ENCODE data around the gene LIN9. TPM values are rescaled to one million over a fixed set of nuclear protein-coding genes. Genes with fewer than 3 reads are reported as not detected.

The LIN9 gene
- total and polyA plus RNA-seq, 10 of the 15 experiments (the other 5 are each of a cell fraction or from before 2014, with no cell fraction given): 5.9 to 13.5 (median 8.3) TPM

- H3K36me3 ChIP-seq (ENCODE audit: control insufficient read depth in 2 of 2, insufficient read depth in 2 of 2, low read length in 1 of 2): no peaks in the 10 kb centered on the region
- H3K9me3 ChIP-seq (replicated peaks; ENCODE audit: control insufficient read depth, insufficient read depth, low read length): no peaks in the 10 kb centered on the region; the same call in 2 of the 3 replicates
- ChIA-PET RAD21 (ENCODE audit: unreplicated experiment) (no interaction called here), SMC1A (ENCODE audit: uncharacterized antibody, unreplicated experiment) (no interaction called here), CTCF (interaction anchor here (0.9 to 2.0 kb wide), 2 partner anchors 9 to 15 kb away, joined by 3 to 5 read pairs; no protein-coding TSS in a partner anchor), POLR2A (no interaction called here)
- DNase-seq (ENCODE audit: low read depth, low spot score) (no peak), ATAC-seq (no peak), FAIRE-seq (no peak)
- intact Hi-C loops (cut with micrococcal nuclease; ENCODE audit: unreplicated experiment) (no loop called here), in situ Hi-C loops (cut with MboI) (no loop called here)
- no peaks in the 10 kb centered on the region for H3K79me2 ChIP-seq (ENCODE audit: control insufficient read depth, insufficient read depth, low read length)
- H2AFZ ChIP-seq (ENCODE audit: control insufficient read depth, low read depth, low read length): no peak overlapping the region
- no peak overlapping the region for H3K27ac ChIP-seq (ENCODE audit: control insufficient read depth, insufficient read depth)
- BruUV-seq (replicated peaks): no TSS peak
- no peak overlapping the region for H3K4me3 ChIP-seq
- TF ChIP-seq, protein P1, sequence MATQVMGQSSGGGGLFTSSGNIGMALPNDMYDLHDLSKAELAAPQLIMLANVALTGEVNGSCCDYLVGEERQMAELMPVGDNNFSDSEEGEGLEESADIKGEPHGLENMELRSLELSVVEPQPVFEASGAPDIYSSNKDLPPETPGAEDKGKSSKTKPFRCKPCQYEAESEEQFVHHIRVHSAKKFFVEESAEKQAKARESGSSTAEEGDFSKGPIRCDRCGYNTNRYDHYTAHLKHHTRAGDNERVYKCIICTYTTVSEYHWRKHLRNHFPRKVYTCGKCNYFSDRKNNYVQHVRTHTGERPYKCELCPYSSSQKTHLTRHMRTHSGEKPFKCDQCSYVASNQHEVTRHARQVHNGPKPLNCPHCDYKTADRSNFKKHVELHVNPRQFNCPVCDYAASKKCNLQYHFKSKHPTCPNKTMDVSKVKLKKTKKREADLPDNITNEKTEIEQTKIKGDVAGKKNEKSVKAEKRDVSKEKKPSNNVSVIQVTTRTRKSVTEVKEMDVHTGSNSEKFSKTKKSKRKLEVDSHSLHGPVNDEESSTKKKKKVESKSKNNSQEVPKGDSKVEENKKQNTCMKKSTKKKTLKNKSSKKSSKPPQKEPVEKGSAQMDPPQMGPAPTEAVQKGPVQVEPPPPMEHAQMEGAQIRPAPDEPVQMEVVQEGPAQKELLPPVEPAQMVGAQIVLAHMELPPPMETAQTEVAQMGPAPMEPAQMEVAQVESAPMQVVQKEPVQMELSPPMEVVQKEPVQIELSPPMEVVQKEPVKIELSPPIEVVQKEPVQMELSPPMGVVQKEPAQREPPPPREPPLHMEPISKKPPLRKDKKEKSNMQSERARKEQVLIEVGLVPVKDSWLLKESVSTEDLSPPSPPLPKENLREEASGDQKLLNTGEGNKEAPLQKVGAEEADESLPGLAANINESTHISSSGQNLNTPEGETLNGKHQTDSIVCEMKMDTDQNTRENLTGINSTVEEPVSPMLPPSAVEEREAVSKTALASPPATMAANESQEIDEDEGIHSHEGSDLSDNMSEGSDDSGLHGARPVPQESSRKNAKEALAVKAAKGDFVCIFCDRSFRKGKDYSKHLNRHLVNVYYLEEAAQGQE (IDR thresholded peaks at IDR 0.05; ENCODE audit: low read depth, low read length): no peak
- TF ChIP-seq, protein P2, sequence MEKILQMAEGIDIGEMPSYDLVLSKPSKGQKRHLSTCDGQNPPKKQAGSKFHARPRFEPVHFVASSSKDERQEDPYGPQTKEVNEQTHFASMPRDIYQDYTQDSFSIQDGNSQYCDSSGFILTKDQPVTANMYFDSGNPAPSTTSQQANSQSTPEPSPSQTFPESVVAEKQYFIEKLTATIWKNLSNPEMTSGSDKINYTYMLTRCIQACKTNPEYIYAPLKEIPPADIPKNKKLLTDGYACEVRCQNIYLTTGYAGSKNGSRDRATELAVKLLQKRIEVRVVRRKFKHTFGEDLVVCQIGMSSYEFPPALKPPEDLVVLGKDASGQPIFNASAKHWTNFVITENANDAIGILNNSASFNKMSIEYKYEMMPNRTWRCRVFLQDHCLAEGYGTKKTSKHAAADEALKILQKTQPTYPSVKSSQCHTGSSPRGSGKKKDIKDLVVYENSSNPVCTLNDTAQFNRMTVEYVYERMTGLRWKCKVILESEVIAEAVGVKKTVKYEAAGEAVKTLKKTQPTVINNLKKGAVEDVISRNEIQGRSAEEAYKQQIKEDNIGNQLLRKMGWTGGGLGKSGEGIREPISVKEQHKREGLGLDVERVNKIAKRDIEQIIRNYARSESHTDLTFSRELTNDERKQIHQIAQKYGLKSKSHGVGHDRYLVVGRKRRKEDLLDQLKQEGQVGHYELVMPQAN (conservative IDR thresholded peaks at IDR 0.05): no peak
- no peak for TF ChIP-seq NFYB (IDR thresholded peaks at IDR 0.05; ENCODE audit: insufficient read depth, low read depth, low read length)
- TF ChIP-seq, protein P3, sequence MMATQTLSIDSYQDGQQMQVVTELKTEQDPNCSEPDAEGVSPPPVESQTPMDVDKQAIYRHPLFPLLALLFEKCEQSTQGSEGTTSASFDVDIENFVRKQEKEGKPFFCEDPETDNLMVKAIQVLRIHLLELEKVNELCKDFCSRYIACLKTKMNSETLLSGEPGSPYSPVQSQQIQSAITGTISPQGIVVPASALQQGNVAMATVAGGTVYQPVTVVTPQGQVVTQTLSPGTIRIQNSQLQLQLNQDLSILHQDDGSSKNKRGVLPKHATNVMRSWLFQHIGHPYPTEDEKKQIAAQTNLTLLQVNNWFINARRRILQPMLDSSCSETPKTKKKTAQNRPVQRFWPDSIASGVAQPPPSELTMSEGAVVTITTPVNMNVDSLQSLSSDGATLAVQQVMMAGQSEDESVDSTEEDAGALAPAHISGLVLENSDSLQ (IDR thresholded peaks at IDR 0.05): no peak
- no peak for TF ChIP-seq MTA3 (IDR thresholded peaks at IDR 0.05; ENCODE audit: borderline replicate concordance, low read length)
- no peak for TF ChIP-seq IKZF1 (conservative IDR thresholded peaks at IDR 0.05)
- TF ChIP-seq, protein P4, sequence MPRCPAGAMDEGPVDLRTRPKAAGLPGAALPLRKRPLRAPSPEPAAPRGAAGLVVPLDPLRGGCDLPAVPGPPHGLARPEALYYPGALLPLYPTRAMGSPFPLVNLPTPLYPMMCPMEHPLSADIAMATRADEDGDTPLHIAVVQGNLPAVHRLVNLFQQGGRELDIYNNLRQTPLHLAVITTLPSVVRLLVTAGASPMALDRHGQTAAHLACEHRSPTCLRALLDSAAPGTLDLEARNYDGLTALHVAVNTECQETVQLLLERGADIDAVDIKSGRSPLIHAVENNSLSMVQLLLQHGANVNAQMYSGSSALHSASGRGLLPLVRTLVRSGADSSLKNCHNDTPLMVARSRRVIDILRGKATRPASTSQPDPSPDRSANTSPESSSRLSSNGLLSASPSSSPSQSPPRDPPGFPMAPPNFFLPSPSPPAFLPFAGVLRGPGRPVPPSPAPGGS (IDR thresholded peaks at IDR 0.05; ENCODE audit: borderline replicate concordance, insufficient read depth, low read depth, low read length, poor library complexity, severe bottlenecking): no peak
- TF ChIP-seq POLR2AphosphoS5 (IDR thresholded peaks at IDR 0.05; ENCODE audit: low read length): no peak
- no peak for TF ChIP-seq CREM (IDR thresholded peaks at IDR 0.05; ENCODE audit: low read depth)
- TF ChIP-seq ZNF687 (IDR thresholded peaks at IDR 0.05): no peak
- no peak for TF ChIP-seq ZNF622 (IDR thresholded peaks at IDR 0.05)
- 42% methylated on average over 5 of the region's 5 CpGs for WGBS (ENCODE audit: insufficient coverage, insufficient replicate concordance, low lambda C conversion rate, missing lambda C conversion rate)
- H3K4me1 ChIP-seq (ENCODE audit: control insufficient read depth, insufficient read depth, low read length): no peaks in the 10 kb centered on the region
- H3K4me2 ChIP-seq (ENCODE audit: control insufficient read depth, insufficient read depth): no peak overlapping the region
- H4K20me1 ChIP-seq (ENCODE audit: control insufficient read depth, insufficient read depth): no peaks in the 10 kb centered on the region
- no peaks in the 10 kb centered on the region; a peak in 1 of 4 replicates for H3K27me3 ChIP-seq (replicated peaks in 1 of 2; ENCODE audit: control insufficient read depth in 2 of 2, insufficient read depth in 2 of 2, low read length in 1 of 2)
- H3K9ac ChIP-seq (ENCODE audit: control insufficient read depth, insufficient read depth, low read length): no peak overlapping the region
Observed at GRCh38 chr1:226318471-226318870, 9.5 kb upstream of the LIN9 start.

Measured in GM12878 (cell line).